HepG2 (cell line): ENCODE measurements around the gene SOX11. TPM values are rescaled to one million over a fixed set of nuclear protein-coding genes. Genes with fewer than 3 reads are reported as not detected.

Experiments
- ATAC-seq: fragments of 200-7000 bp; cut with Tn5 transposase; 3 replicates; pipeline ENCODE4 v1.9.1; 2020; ENCODE audit warnings: mild to moderate bottlenecking, moderate library complexity
- BruUV-seq: library from RNA; stranded (reverse); fragments of 400-500 nt; replicated peaks from 2 replicates; lab custom pipeline; 2021; lab: Mats Ljungman, UMichigan
- CTCF ChIA-PET: fragments of 300-600 bp; formaldehyde crosslinking; extraction: SDS; loops from one replicate; lab custom pipeline; 2021; ENCODE audit warnings: low total read pairs, inconsistent platforms, low intra/inter-chr PET ratio; lab: Yijun Ruan, JAX
- POLR2A ChIA-PET: fragments of 350-600 bp; sonication (Branson Sonifier 250); formaldehyde crosslinking; loops from one replicate; lab custom pipeline; 2020; ENCODE audit warnings: antibody characterized with exemption, inconsistent platforms; lab: Yijun Ruan, JAX
- DNase-seq: peaks from one replicate; pipeline ENCODE4 v3.0.0-alpha.2; 2015; ENCODE audit warnings: low spot score
- FAIRE-seq: peaks from 3 replicates; lab custom pipeline; 2011; peaks lifted over from hg19 to GRCh38; lab: Jason Lieb, UNC
- H2AFZ ChIP-seq: one replicate; pipeline ENCODE4 v1.6.1; 2011; ENCODE audit warnings: low read length, inconsistent platforms
- H3K27ac ChIP-seq: fragments of 300-600 bp; 3 replicates; pipeline ENCODE4 v1.8.0; 2011; ENCODE audit warnings: mixed run types, mild to moderate bottlenecking, mixed read lengths, low read length, inconsistent platforms; ENCODE audit not compliant: insufficient read depth; ENCODE audit errors: extremely low read length
- H3K27me3 ChIP-seq, 2 experiments: fragments of 200-600 bp in 1 of 2; 2 replicates in 1 of 2; 3 replicates in 1 of 2; pipeline versions ENCODE4 v1.6.0 to v1.8.0; 2011; ENCODE audit warnings: low read length in 2 of 2, mild to moderate bottlenecking in 2 of 2, moderate library complexity in 2 of 2, inconsistent platforms in 1 of 2; ENCODE audit not compliant: insufficient read depth in 2 of 2, control insufficient read depth in 1 of 2
- H3K36me3 ChIP-seq, 2 experiments: fragments of 200-600 bp in 1 of 2; replicated peaks in 1 of 2; 2 replicates in 1 of 2; 3 replicates in 1 of 2; pipeline versions ENCODE4 v1.5.1 to v1.8.0; 2011; ENCODE audit warnings: low read length in 2 of 2, inconsistent platforms in 1 of 2; ENCODE audit not compliant: insufficient read depth in 2 of 2, control insufficient read depth in 1 of 2
- H3K4me1 ChIP-seq: 2 replicates; pipeline ENCODE4 v1.5.1; 2012; ENCODE audit warnings: low read length, inconsistent platforms; ENCODE audit not compliant: insufficient read depth
- H3K4me2 ChIP-seq: 2 replicates; pipeline ENCODE4 v1.6.0; 2011; ENCODE audit warnings: low read depth, low read length, inconsistent platforms
- H3K4me3 ChIP-seq, 3 experiments: fragments of 200-600 bp in 1 of 3; sonication (generic), shearing (Covaris generic) in 1 of 3; replicated peaks in 1 of 3; 2 replicates each; pipeline ENCODE4 v1.5.1; 2011 to 2016; ENCODE audit warnings: low read length in 3 of 3, inconsistent platforms in 2 of 3, low read depth in 2 of 3, mild to moderate bottlenecking in 2 of 3, control low read depth in 1 of 3, mixed read lengths in 1 of 3; ENCODE audit not compliant: insufficient read depth in 1 of 3
- H3K79me2 ChIP-seq: one replicate; pipeline ENCODE4 v1.6.1; 2011; ENCODE audit warnings: low read length, inconsistent platforms; ENCODE audit not compliant: insufficient read depth
- H3K9ac ChIP-seq: 2 replicates; pipeline ENCODE4 v1.6.0; 2011; ENCODE audit warnings: mild to moderate bottlenecking, low read depth, low read length, inconsistent platforms; ENCODE audit not compliant: insufficient read depth
- H3K9me3 ChIP-seq: 2 replicates; pipeline ENCODE4 v1.5.1; 2012; ENCODE audit warnings: mild to moderate bottlenecking, low read length
- H4K20me1 ChIP-seq: 2 replicates; pipeline ENCODE4 v1.6.0; 2011; ENCODE audit warnings: inconsistent platforms, mild to moderate bottlenecking, low read length, moderate library complexity; ENCODE audit not compliant: insufficient read depth
- ATF7 ChIP-seq, 2 experiments: fragments of 450-650 bp in 1 of 2; sonication (generic) in 1 of 2; formaldehyde crosslinking in 1 of 2; IDR thresholded peaks; 2 replicates each; pipeline versions ENCODE4 v1.4.0 to v1.6.1; 2016 to 2020; ENCODE audit warnings: antibody characterized with exemption in 1 of 2, mild to moderate bottlenecking in 1 of 2, missing genetic modification reagents in 1 of 2
- CREB1 ChIP-seq, 2 experiments: fragments of 450-650 bp in 1 of 2; IDR thresholded peaks; 2 replicates each; pipeline ENCODE4 v1.6.1; 2016 to 2017; ENCODE audit warnings: control low read depth in 1 of 2, mild to moderate bottlenecking in 1 of 2, missing compliant biosample characterization in 1 of 2, missing genetic modification characterization in 1 of 2
- ZNF12 ChIP-seq: sonication (generic); formaldehyde crosslinking; IDR thresholded peaks from 2 replicates; pipeline ENCODE4 v1.5.0; 2020; ENCODE audit warnings: missing genetic modification reagents
- ZNF292 ChIP-seq: sonication (generic); formaldehyde crosslinking; IDR thresholded peaks from 2 replicates; pipeline ENCODE4 v1.8.1; 2022; ENCODE audit warnings: mild to moderate bottlenecking, low read depth, missing genetic modification reagents, borderline replicate concordance
- WGBS: methylation state at CpG from one replicate; pipeline ENCODE4 v1.1.6; 2017; ENCODE audit warnings: low lambda C conversion rate; 5-methylcytosine and 5-hydroxymethylcytosine counted together
- in situ Hi-C: cut with HindIII; loops from 2 replicates; pipeline ENCODE4 v1.10.0; 2017; ENCODE audit warnings: low pct_unique_long_range_greater_than_20kb; ENCODE audit not compliant: extremely low pct_ligation_motif_present
- intact Hi-C: fragments of 100-400 bp; cut with micrococcal nuclease; formaldehyde crosslinking; loops from one replicate; pipeline ENCODE4 v1.10.0; 2022; ENCODE audit not compliant: unreplicated experiment
- polyA plus RNA-seq, 8 experiments: library from polyadenylated mRNA; depleted of rRNA in 3 of 8; stranded (reverse) in 7 of 8; unstranded in 1 of 8; fragments of >200 nt; fragmentation: Illumina TruSeq in 4 of 8; extraction: Trizol in 4 of 8; gene quantifications; 2 replicates each; pipeline versions ENCODE4 v1.2.1 to v1.2.3, GENCODE V29; 2011 to 2016; ENCODE audit warnings: low read depth in 4 of 8, missing spikeins in 1 of 8, mixed read lengths in 1 of 8; ENCODE audit not compliant: insufficient read depth in 1 of 8
- total RNA-seq, 5 experiments: library from RNA; depleted of rRNA; stranded (reverse); fragments of >200 nt; fragmentation: Illumina TruSeq; extraction: Trizol; gene quantifications; 2 replicates each; pipeline ENCODE4 v1.2.3, GENCODE V29; 2016; ENCODE audit warnings: low read depth in 1 of 5
- TF ChIP-seq, protein P1 (sequence below): sonication (generic); formaldehyde crosslinking; IDR thresholded peaks from 2 replicates; pipeline ENCODE4 v1.4.0; 2020; ENCODE audit warnings: mild to moderate bottlenecking, missing genetic modification reagents

SOX11 gene
- total and polyA plus RNA-seq, 2 of the 13 experiments (the other 11 are each of a cell fraction or from before 2014, with no cell fraction given): not detected

DNA sequence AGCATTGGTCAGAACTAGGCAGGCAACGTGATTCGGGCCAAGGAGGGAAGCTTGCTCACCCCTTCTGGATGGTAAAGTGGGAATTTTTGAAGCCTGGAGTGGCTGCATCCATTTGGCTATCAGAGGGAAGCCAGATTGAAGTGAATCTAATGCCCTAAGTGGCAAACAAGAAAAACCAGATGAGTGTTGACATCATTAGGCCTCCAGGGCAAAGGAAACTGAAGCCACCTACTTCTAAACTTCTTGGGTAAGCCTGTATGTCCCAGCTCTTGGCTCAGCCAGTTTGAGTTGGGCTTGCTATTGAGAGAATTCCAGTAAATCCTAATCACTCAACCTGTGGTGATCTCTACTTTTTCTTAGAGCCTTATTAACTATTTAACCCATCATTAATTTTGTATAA is 20.9 kb downstream of the SOX11 start (continued):
- no peak for TF ChIP-seq ZNF292 (CRISPR knock-in tag)

DNA sequence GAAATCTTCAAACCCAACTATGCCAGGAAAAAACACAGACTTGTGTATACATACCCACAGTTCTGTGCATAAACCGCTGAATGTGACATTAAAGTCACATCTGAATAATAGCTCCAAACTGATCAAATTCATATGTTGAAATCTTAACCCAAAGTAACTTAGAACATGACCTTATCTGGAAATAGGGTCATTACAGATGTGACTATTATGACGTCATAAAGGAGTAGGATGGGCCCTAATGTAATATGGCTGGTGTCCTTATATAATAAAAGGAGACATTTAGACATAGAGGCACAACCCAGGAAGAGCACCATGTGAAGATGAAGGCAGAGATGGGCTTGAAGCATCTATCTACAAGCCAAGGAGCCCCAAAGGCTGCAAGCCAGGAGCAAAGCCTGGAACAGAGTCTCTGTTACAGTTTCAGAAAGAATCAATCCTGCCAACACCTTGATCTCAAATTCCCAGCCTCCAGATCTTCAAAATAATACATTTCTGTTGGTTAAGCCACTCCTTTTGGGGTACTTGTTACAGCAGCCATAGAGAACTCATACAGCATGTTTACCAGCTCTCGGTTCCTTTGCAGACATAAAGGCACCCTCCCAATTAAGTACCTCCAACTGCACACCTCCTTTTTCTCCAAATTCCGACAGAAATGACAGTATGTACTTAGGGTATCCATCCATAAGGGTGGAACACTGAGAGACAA is 27.6 kb downstream of the SOX11 start:
- Histone ChIP-seq H3K27ac (no peak overlapping the region), H3K4me1 (no peaks in the 10 kb centered on the region), H3K4me2 (no peak overlapping the region), H3K79me2 (no peaks in the 10 kb centered on the region), H3K9me3 (peaks cover 22% of the 10 kb centered on the region; the same call in 1 of the 2 replicates), H2AFZ (no peak overlapping the region), H3K9ac (no peak overlapping the region), H3K36me3 (no peaks in the 10 kb centered on the region), H4K20me1 (no peaks in the 10 kb centered on the region), H3K27me3 (no peaks in the 10 kb centered on the region), H3K4me3 (no peak overlapping the region)
- in situ Hi-C loops (no loop called here), intact Hi-C loops (no loop called here)
- no peak for ATAC-seq
- peak; percentile 99 for TF ChIP-seq ATF7 (IDR thresholded peaks at IDR 0.05)
- no peak for TF ChIP-seq ATF7 (CRISPR knock-in tag; IDR thresholded peaks at IDR 0.05)
- peak; percentile 57; the same call in 1 of the 2 replicates for TF ChIP-seq ZNF12
- TF ChIP-seq, protein P1, sequence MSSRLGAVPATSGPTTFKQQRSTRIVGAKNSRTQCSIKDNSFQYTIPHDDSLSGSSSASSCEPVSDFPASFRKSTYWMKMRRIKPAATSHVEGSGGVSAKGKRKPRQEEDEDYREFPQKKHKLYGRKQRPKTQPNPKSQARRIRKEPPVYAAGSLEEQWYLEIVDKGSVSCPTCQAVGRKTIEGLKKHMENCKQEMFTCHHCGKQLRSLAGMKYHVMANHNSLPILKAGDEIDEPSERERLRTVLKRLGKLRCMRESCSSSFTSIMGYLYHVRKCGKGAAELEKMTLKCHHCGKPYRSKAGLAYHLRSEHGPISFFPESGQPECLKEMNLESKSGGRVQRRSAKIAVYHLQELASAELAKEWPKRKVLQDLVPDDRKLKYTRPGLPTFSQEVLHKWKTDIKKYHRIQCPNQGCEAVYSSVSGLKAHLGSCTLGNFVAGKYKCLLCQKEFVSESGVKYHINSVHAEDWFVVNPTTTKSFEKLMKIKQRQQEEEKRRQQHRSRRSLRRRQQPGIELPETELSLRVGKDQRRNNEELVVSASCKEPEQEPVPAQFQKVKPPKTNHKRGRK (CRISPR knock-in tag): no peak
- TF ChIP-seq CREB1 (IDR thresholded peaks at IDR 0.05): peak; percentile 98
- TF ChIP-seq CREB1 (CRISPR knock-in tag; IDR thresholded peaks at IDR 0.05): no peak
- no peak for DNase-seq
- ChIA-PET POLR2A (no interaction called here), CTCF (no interaction called here)
- 6% methylated on average over 4 of the region's 4 CpGs for WGBS
- BruUV-seq: no TSS peak
- no peak for FAIRE-seq
